HG03442 (cell line): ENCODE data around the gene SPIN2B.
"Not testable (repeated sequence)": the region's sequence is repeated elsewhere in the genome, so short reads cannot be mapped to it uniquely, and the experiment has no call there.

Experiments
- ATAC-seq: cut with Tn5 transposase; IDR thresholded peaks from one replicate; pipeline ENCODE4 v1.9.1; 2021; ENCODE audit warnings: mild to moderate bottlenecking, moderate library complexity; ENCODE audit not compliant: unreplicated experiment

SPIN2B gene

GRCh38 chrX:57121162-57121755 is at the start of gene SPIN2B:
TSS of gene SPIN2B (minus strand) at chrX:57121548.
- peak; percentile 99 for ATAC-seq

- ATAC-seq, result no peak
Observed at GRCh38 chrX:57156397-57157049, 35.2 kb upstream of the SPIN2B start.

- ATAC-seq, result no peak
Observed at GRCh38 chrX:57155171-57155570, 33.8 kb upstream of the SPIN2B start.

DNA sequence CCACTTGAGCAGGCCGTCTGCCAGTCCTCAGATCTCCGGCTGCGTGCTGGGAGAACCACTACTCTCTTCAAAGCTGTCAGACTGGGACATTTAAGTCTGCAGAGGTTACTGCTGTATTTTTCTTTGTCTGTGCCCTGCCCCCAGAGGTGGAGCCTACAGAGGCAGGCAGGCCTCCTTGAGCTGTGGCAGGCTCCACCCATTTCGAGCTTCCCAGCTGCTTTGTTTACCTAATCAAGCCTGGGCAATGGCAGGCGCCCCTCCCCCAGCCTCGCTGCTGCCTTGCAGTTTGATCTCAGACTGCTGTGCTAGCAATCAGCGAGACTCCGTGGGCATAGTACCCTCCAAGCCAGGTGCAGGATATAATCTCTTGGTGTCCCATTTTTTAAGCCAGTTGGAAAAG is 30.9 kb upstream of the SPIN2B start:
- ATAC-seq, result not testable (repeated sequence)

DNA sequence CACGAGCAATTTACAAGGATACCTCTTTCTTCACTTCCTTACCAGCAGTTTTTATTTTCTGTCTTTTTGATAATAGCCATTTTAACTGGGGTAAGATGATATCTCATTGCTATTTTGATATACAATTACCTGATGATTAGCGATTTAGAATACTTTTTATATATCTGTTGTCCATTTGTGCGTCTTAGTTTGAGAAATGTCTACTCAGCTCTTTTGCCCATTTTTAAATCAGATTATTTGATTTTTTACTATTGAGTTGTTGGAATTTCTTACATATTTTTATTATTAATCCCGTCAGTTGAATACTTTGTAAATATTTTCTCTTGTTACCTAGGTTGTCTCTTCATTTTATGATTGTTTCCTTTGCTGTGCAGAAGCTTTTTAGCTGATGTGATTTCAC is 17.3 kb upstream of the SPIN2B start:
- no peak for ATAC-seq

DNA sequence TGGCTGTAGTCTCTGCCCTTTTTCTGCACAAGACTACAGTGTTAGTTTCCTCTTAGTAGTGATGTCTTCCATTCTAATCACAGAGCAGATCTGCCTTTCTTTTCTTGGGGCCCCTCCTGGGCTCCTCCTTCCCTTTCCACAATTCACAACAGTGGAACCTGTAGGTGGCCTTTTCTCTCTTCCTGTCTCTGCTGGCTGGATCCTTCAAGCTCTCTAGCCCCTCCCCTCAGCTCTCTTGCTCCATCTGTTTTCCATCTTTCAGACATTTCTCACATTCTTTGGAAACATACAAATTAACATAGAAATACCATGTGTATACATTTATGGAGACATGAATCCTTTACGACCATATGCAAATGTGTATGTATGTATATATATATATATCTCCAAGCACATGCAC is 16.2 kb upstream of the SPIN2B start:
- no peak for ATAC-seq

DNA sequence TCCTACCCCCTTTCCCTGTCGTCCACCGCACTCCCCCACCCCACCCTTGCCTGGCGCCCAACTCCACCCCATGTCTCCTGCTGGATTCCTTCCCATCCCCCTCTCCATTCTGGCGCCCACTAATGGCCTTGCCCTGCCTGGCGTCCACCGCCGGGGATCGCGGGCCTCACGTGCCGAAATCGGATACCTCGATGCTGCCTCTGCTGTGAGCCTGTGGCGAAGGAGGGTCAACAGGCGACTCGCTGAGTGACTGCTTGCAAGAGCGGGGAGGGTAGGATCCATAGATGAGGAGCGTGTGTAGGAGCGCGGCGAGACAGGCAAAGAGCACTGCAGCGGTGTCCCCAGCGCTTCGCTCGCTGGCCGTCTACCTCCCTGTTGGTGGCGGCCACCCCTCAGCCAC is 15.7 kb upstream of the SPIN2B start, which contains the start of gene SPIN2A:
TSS of gene SPIN2A (minus strand) at position 325 of the 400 bp plus-strand sequence. CDS start 800 bp downstream, outside the sequence.
- ATAC-seq, result not testable (repeated sequence)

GRCh38 chrX:57136589-57136988 is 15.2 kb upstream of the SPIN2B start:
- not testable (repeated sequence) for ATAC-seq

GRCh38 chrX:57135287-57135686 is 13.9 kb upstream of the SPIN2B start:
- no peak for ATAC-seq

- no peak for ATAC-seq
Observed at GRCh38 chrX:57134702-57135101, 13.4 kb upstream of the SPIN2B start.

DNA sequence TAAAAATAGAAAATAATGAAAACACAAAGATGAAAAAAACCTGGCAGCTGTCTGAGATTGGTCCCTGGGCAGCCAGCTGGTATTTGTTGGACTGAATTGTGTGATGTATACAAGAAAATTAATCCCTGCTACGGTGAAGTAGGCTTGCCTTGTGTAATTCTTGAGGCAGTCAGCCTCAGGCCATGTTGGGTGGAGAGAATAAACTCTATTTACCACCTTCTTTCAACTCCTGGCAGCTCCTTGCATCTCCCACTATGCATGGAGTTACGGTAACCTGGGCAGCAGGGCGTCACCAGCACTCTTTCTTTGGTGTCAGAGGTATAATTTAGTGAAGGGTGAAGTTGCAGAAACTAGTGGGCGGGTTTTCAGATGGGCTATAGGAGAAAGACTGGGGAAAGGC is 12.4 kb upstream of the SPIN2B start:
- no peak for ATAC-seq

DNA sequence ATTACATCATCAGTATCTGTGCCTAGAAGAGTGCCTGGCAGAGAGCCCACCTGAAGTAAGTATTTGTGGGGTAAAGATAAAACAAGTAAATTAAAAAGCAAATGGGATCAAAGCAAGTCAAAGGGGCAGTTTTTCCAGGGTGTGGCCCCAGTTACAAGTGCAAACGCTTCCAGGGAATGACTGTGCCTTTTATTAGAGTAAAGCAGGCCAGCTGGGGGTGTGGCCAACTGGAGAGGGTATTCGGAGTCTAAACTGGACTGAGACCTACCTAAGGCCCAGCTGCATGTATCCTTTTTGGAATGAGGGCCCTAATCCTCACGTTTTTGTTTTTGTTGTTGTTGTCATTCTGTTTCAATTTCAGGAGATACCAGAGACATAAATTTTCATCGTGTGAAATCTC is 11.9 kb upstream of the SPIN2B start:
- ATAC-seq, result not testable (repeated sequence)

GRCh38 chrX:57132046-57132445 is 10.7 kb upstream of the SPIN2B start:
- no peak for ATAC-seq

DNA sequence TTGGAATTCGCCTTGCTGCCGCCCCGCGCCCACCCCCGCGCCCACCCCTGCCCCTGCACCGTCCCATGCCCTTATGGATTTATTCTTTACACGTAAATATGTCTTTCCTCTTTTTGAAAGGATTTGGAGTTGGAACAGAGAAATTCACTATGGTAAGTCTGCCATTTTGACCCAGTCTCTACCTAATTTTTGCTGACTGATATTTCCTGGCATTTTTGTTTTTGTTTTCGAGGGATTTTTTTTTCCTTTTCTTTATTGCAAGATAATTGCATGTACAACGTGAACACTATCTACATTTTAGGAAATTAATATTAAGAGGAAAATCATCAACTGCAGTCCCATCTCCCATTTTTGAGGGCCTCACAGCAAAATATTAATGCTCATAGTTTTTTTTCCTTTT is 468 bp upstream of the SPIN2B start:
- ATAC-seq, result no peak

GRCh38 chrX:57120619-57121161 is 658 bp downstream of the SPIN2B start:
- not testable (repeated sequence) for ATAC-seq

DNA sequence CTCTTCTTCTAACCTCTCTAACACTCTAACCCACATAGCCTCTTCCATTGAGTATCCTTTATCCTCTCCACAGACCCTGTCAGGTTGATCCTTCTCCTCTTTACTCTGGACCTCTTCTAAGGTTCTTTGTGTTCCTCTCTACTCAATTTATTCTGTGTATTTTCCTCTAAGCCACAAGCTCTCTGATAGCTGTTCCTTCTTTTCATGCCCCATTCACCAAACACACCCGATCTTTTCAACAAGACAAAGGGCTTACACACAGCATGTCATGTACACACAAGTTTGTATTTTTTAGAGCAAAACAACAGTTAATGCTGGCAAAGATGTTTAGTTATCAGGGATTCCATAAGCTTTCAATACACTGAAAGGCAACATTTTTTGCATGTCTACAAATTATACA is 1.9 kb downstream of the SPIN2B start:
- ATAC-seq, result no peak

DNA sequence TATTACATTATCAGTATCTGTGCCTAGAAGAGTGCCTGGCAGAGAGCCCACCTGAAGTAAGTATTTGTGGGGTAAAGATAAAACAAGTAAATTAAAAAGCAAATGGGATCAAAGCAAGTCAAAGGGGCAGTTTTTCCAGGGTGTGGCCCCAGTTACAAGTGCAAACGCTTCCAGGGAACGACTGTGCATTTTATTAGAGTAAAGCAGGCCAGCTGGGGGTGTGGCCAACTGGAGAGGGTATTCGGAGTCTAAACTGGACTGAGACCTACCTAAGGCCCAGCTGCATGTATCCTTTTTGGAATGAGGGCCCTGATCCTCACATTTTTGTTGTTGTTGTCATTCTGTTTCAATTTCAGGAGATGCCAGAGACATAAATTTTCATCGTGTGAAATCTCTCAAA is 3.8 kb downstream of the SPIN2B start:
- ATAC-seq, result not testable (repeated sequence)

DNA sequence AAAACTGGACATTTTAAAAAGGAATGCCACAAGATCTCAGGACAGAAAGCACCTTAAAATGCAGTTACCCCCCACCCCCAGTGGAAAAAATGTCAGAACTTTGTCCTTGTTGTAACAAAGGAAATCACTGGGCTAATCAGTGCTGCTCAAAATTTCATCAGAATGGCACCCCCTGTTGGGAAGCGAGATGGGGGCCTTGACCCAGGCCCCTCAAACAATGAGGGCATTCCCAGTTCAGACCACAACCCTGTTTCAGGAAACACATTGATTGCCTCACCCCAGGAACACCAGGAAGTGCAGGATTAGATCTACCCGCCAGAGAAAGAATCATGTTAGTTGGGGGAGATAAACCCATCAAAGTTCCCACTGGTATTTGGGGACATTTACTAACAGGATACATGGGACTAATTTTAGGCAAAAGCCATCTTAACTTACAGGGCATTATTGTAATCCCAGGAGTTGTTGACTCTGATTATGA is 16.4 kb downstream of the SPIN2B start:
- ATAC-seq, result no peak

- no peak for ATAC-seq
Observed at GRCh38 chrX:57104406-57104805, 16.9 kb downstream of the SPIN2B start.

DNA sequence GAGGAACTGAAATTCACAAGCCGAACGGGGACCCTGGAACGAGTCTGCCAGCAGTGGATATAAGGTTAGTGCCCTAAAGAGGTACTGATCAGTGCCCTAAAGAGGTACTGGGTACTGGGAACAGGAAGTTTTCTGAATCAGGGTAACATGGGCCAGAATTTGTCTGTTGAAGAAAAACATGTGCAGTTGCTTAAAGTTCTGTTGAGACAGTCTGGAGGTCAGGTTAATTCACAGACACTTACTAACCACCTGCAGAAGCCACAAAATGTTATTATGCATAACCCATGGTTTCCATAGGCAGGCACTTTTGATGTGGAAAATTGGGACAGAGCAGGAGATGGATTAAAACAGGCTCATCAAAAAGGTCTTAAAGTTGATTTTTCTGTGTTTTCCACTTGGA is 17.9 kb downstream of the SPIN2B start:
- ATAC-seq, result no peak

- not testable (repeated sequence) for ATAC-seq
Observed at GRCh38 chrX:57102918-57103317, 18.4 kb downstream of the SPIN2B start.

DNA sequence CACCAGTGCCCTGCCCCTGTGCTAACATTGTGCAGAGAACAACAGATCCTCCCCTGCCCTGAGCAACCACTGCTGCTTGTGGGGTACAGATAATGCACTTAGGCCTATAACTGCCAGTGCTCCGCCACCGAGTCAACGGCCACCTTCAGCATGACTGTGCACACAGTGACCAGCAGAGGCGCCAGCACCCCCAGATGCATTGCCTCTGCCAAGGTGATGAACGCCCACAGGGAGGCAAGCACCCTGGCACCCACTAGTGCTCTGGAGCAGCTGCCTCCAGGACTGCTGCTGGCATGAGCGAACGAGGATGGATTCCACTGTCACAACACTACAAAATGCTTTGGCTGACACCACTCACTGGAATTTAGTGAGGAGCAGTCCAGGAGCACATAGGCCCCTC is 38.2 kb downstream of the SPIN2B start:
- no peak for ATAC-seq
